OCI-LY1 (cell line): Measurements from ENCODE around the gene ACACA.

Experiments
- H2AFZ ChIP-seq: fragments of 200-600 bp; sonication (generic), shearing (Covaris generic); 2 replicates; pipeline ENCODE4 v1.6.0; 2014; ENCODE audit warnings: antibody characterized with exemption, mild to moderate bottlenecking, low read length
- H3F3A ChIP-seq: fragments of 200-600 bp; sonication (generic), shearing (Covaris generic); 2 replicates; pipeline ENCODE4 v1.6.0; 2014; ENCODE audit warnings: mild to moderate bottlenecking, antibody characterized with exemption, low read length, moderate library complexity; ENCODE audit not compliant: insufficient read depth
- H3K27ac ChIP-seq: fragments of 200-600 bp; sonication (generic); 2 replicates; pipeline ENCODE4 v1.5.1; 2014; ENCODE audit warnings: low read length, mixed run types, mild to moderate bottlenecking, low read depth; ENCODE audit not compliant: poor library complexity, severe bottlenecking
- H3K27me3 ChIP-seq: fragments of 200-600 bp; sonication (generic); 2 replicates; pipeline ENCODE4 v1.6.0; 2014; ENCODE audit warnings: antibody characterized with exemption, mild to moderate bottlenecking, low read length, moderate library complexity; ENCODE audit not compliant: insufficient read depth
- H3K36me3 ChIP-seq: fragments of 200-600 bp; sonication (generic); 2 replicates; pipeline ENCODE4 v1.6.1; 2014; ENCODE audit warnings: mild to moderate bottlenecking, antibody characterized with exemption, low read length, moderate library complexity, mixed read lengths; ENCODE audit not compliant: insufficient read depth
- H3K4me1 ChIP-seq: fragments of 200-600 bp; sonication (generic); 2 replicates; pipeline ENCODE4 v1.5.1; 2014; ENCODE audit warnings: mild to moderate bottlenecking, low read length, moderate library complexity; ENCODE audit not compliant: insufficient read depth, severe bottlenecking
- H3K4me2 ChIP-seq: fragments of 200-600 bp; sonication (generic), shearing (Covaris generic); 2 replicates; pipeline ENCODE4 v1.6.1; 2014; ENCODE audit warnings: low read length
- H3K4me3 ChIP-seq: fragments of 200-600 bp; sonication (generic); 2 replicates; pipeline ENCODE4 v1.5.1; 2014; ENCODE audit warnings: low read length, low read depth, mild to moderate bottlenecking, mixed read lengths; ENCODE audit not compliant: poor library complexity, severe bottlenecking
- H3K79me2 ChIP-seq: fragments of 200-600 bp; shearing (Covaris generic); 2 replicates; pipeline ENCODE4 v1.6.1; 2016; ENCODE audit warnings: mixed run types, low read length, mixed read lengths; ENCODE audit not compliant: insufficient read depth
- H3K9ac ChIP-seq: fragments of 200-600 bp; sonication (generic), shearing (Covaris generic); 2 replicates; pipeline ENCODE4 v1.6.1; 2014; ENCODE audit warnings: mild to moderate bottlenecking, low read length, mixed read lengths
- H3K9me2 ChIP-seq: fragments of 200-600 bp; sonication (generic), shearing (Covaris generic); 2 replicates; pipeline ENCODE4 v1.6.1; 2014; ENCODE audit warnings: low read depth, mild to moderate bottlenecking, low read length, mixed read lengths
- H3K9me3 ChIP-seq: fragments of 200-600 bp; shearing (Covaris generic); 2 replicates; pipeline ENCODE4 v1.6.1; 2014; ENCODE audit warnings: low read length, mixed read lengths
- H4K20me1 ChIP-seq: fragments of 200-600 bp; sonication (generic), shearing (Covaris generic); 2 replicates; pipeline ENCODE4 v1.6.0; 2016; ENCODE audit warnings: mild to moderate bottlenecking, low read length; ENCODE audit not compliant: insufficient read depth
- CTCF ChIP-seq: fragments of 200-600 bp; sonication (generic), shearing (Covaris generic); IDR thresholded peaks from 2 replicates; pipeline ENCODE4 v1.5.1; 2017; ENCODE audit warnings: mild to moderate bottlenecking, antibody characterized with exemption, low read length, moderate library complexity, mixed read lengths
- EZH2 ChIP-seq: fragments of 200-600 bp; sonication (generic), shearing (Covaris generic); IDR thresholded peaks from 2 replicates; pipeline ENCODE4 v1.8.0; 2017; ENCODE audit warnings: borderline replicate concordance, mixed run types, mild to moderate bottlenecking, antibody characterized with exemption, low read length, moderate library complexity, mixed read lengths

The ACACA gene

GRCh38 chr17:37339321-37339720, 67.3 kb downstream of the ACACA start:
- H3K27me3 ChIP-seq, result no peaks in the 10 kb centered on the region
- no peak overlapping the region for H2AFZ ChIP-seq
- peaks cover 44% of the 10 kb centered on the region for H3K79me2 ChIP-seq
- H3K27ac ChIP-seq, result no peak overlapping the region
- no peaks in the 10 kb centered on the region for H3K4me1 ChIP-seq
- no peaks in the 10 kb centered on the region for H3F3A ChIP-seq
- no peak overlapping the region for H3K4me3 ChIP-seq
- H3K9me3 ChIP-seq, result no peaks in the 10 kb centered on the region
- peaks cover 51% of the 10 kb centered on the region for H3K36me3 ChIP-seq
- no peaks in the 10 kb centered on the region for H4K20me1 ChIP-seq
- no peaks in the 10 kb centered on the region for H3K9me2 ChIP-seq
- no peak overlapping the region for H3K9ac ChIP-seq
- no peak overlapping the region for H3K4me2 ChIP-seq
- TF ChIP-seq CTCF, result no peak
- no peak for TF ChIP-seq EZH2

DNA sequence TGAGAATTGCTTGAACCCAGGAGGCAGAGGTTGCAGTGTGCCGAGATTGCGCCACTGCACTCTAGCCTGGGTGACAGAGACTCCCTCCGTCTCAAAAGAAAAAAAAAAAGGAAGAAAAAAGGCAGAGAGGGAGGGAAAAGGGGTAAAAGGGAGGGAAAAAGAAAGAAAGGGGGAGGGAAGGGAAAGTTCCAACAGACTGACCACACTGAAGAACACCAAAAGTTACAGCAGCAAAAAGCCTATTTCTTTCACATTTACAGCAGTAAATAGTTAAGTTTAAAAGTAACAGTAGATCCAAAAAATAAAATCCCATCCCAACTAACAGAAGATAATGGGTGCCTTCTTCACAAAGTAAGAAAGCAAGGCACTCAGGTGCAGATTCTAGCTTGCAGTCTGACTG, 67.8 kb downstream of the ACACA start:
- Histone ChIP-seq H3F3A (no peaks in the 10 kb centered on the region), H3K4me1 (no peaks in the 10 kb centered on the region), H3K36me3 (peaks cover 56% of the 10 kb centered on the region), H4K20me1 (no peaks in the 10 kb centered on the region), H3K9me2 (no peaks in the 10 kb centered on the region), H3K9me3 (no peaks in the 10 kb centered on the region), H3K9ac (no peak overlapping the region), H3K4me3 (no peak overlapping the region), H3K27ac (no peak overlapping the region), H2AFZ (no peak overlapping the region), H3K79me2 (peaks cover 41% of the 10 kb centered on the region), H3K4me2 (no peak overlapping the region), H3K27me3 (no peaks in the 10 kb centered on the region)
- TF ChIP-seq EZH2, result no peak
- TF ChIP-seq CTCF, result no peak

DNA sequence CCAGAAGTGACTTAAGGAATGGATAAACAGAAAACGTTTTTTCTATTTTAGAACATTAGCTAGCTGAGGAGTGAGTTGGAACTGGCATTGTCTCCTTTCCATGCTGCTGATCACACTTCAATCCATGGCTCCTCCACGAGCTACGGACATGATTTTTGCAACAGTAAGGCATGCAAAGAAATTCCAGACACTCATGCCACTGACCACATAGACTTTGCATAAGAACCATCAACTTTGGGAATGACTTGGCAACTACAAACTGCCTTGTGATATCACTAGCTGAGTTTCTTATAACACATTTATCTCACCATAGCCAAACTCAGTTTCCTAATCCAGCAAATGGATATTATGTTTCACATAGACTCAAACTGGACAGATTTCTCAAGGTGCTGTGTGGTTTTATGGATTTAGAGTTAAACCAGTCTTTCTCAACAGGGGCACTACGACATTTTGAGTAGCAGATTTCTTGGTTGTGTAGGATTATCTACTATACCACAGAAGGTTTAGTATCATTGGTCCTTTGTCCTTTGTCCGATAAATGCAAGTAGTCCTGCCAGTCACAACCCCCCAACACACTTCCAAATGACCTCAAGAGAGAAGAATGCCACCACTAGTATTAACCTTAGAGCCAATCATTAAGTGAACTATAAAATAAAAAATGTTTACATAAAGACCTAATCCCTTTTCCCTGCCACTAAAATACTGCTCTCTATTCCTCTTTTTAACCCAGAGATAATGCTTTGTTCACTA, 79.1 kb downstream of the ACACA start:
- H3K27me3 ChIP-seq, result no peaks in the 10 kb centered on the region
- peaks cover 7% of the 10 kb centered on the region; the same call in 1 of the 2 replicates for H3K79me2 ChIP-seq
- TF ChIP-seq EZH2, result no peak
- no peak for TF ChIP-seq CTCF
- H3K4me1 ChIP-seq, result no peaks in the 10 kb centered on the region
- no peaks in the 10 kb centered on the region for H3F3A ChIP-seq
- H3K4me3 ChIP-seq, result no peak overlapping the region
- H2AFZ ChIP-seq, result no peak overlapping the region
- H3K36me3 ChIP-seq, result peaks cover 69% of the 10 kb centered on the region
- H4K20me1 ChIP-seq, result no peaks in the 10 kb centered on the region
- H3K9me2 ChIP-seq, result no peaks in the 10 kb centered on the region
- H3K4me2 ChIP-seq, result no peak overlapping the region
- H3K9ac ChIP-seq, result no peak overlapping the region
- H3K27ac ChIP-seq, result no peak overlapping the region
- no peaks in the 10 kb centered on the region for H3K9me3 ChIP-seq
